ENCODE data around the gene DCXR. TPM values are rescaled to one million over a fixed set of nuclear protein-coding genes. Genes with fewer than 3 reads are reported as not detected.

The DCXR gene
- total and polyA plus RNA-seq, 2 of the 13 experiments (the other 11 are each of a cell fraction or from before 2014, with no cell fraction given), result 287 to 311 TPM

GRCh38 chr17:82011617-82012187 lies 25.8 kb downstream of the DCXR start (continued):
- no peak for TF ChIP-seq ATF6 (CRISPR knock-in tag; conservative IDR thresholded peaks at IDR 0.05)
- no peak for TF ChIP-seq ZNF546 (CRISPR knock-in tag; conservative IDR thresholded peaks at IDR 0.05)
- no peak for TF ChIP-seq PRDM4 (CRISPR knock-in tag; IDR thresholded peaks at IDR 0.05; ENCODE audit: borderline replicate concordance)
- 0 out of 2 replicates have a peak, but pooled peaks have one; percentile 16 for TF ChIP-seq ZNF768 (CRISPR knock-in tag; IDR thresholded peaks at IDR 0.05)
- no peak for TF ChIP-seq ZNF615 (CRISPR knock-in tag; IDR thresholded peaks at IDR 0.05; ENCODE audit: borderline replicate concordance)
- no peak for TF ChIP-seq ZNF282 (IDR thresholded peaks at IDR 0.05; ENCODE audit: partially characterized antibody)
- no peak for TF ChIP-seq HMGXB4 (CRISPR knock-in tag; IDR thresholded peaks at IDR 0.05; ENCODE audit: borderline replicate concordance in 1 of 2, low read depth in 1 of 2)
- TF ChIP-seq ZNF260 (CRISPR knock-in tag; IDR thresholded peaks at IDR 0.05; ENCODE audit: borderline replicate concordance, low read depth), result no peak
- TF ChIP-seq THAP11 (CRISPR knock-in tag; IDR thresholded peaks at IDR 0.05), result no peak
- no peak for TF ChIP-seq ZMYM2 (CRISPR knock-in tag; IDR thresholded peaks at IDR 0.05)
- TF ChIP-seq ZGPAT (CRISPR knock-in tag; IDR thresholded peaks at IDR 0.05), result no peak
- TF ChIP-seq ZNF362 (CRISPR knock-in tag; IDR thresholded peaks at IDR 0.05; ENCODE audit: borderline replicate concordance), result no peak
- no peak for TF ChIP-seq EHMT2 (IDR thresholded peaks at IDR 0.05; ENCODE audit: borderline replicate concordance, low read depth, low read length)
- no peak for TF ChIP-seq AGO1 (IDR thresholded peaks at IDR 0.05; ENCODE audit: low read depth, low read length, poor library complexity, severe bottlenecking)
- no peak for TF ChIP-seq ZSCAN20 (CRISPR knock-in tag; IDR thresholded peaks at IDR 0.05; ENCODE audit: borderline replicate concordance)
- no peak for TF ChIP-seq NR2C2 (CRISPR knock-in tag; IDR thresholded peaks at IDR 0.05; ENCODE audit: borderline replicate concordance)
- 0 out of 2 replicates have a peak, but pooled peaks have one; percentile 26 for TF ChIP-seq ZNF776 (CRISPR knock-in tag; IDR thresholded peaks at IDR 0.05)
- TF ChIP-seq AGO2 (optimal IDR thresholded peaks at IDR 0.05; ENCODE audit: low read depth, low read length), result peak; percentile 80
- no peak for TF ChIP-seq DRAP1 (CRISPR knock-in tag; IDR thresholded peaks at IDR 0.05)
